CD14-positive monocyte (primary cell): ENCODE measurements around the gene SZT2. TPM values are rescaled to one million over a fixed set of nuclear protein-coding genes. Genes with fewer than 3 reads are reported as not detected.

Experiments
- DNase-seq, 3 donors: peaks; one replicate each; pipeline ENCODE4 v3.0.0-alpha.2; 2011 to 2022
- H2AFZ ChIP-seq: 2 replicates; pipeline ENCODE4 v1.6.0; 2012; ENCODE audit warnings: mild to moderate bottlenecking, low read depth, low read length, inconsistent platforms; ENCODE audit not compliant: insufficient read depth, poor library complexity, severe bottlenecking
- H3K27ac ChIP-seq, 2 donors: 1 replicate in 1 of 2; 2 replicates in 1 of 2; pipeline ENCODE4 v1.5.1; 2012 to 2013; ENCODE audit warnings: low read length in 2 of 2, control low read depth in 1 of 2, inconsistent platforms in 1 of 2, low read depth in 1 of 2, mild to moderate bottlenecking in 1 of 2
- H3K27me3 ChIP-seq, 2 donors: one replicate each; pipeline versions ENCODE4 v1.6.0 to v1.6.1; 2011 to 2013; ENCODE audit warnings: low read length in 2 of 2; ENCODE audit not compliant: control insufficient read depth in 2 of 2, insufficient read depth in 2 of 2
- H3K36me3 ChIP-seq, 2 donors: replicated peaks in 1 of 2; 1 replicate in 1 of 2; 2 replicates in 1 of 2; pipeline versions ENCODE4 v1.5.1 to v1.6.1; 2012 to 2013; ENCODE audit warnings: low read length in 2 of 2, control low read depth in 1 of 2, inconsistent platforms in 1 of 2, mild to moderate bottlenecking in 1 of 2; ENCODE audit not compliant: insufficient read depth in 2 of 2, control insufficient read depth in 1 of 2
- H3K4me1 ChIP-seq, 2 donors: 1 replicate in 1 of 2; 2 replicates in 1 of 2; pipeline versions ENCODE4 v1.5.1 to v1.6.1; 2012 to 2013; ENCODE audit warnings: low read length in 2 of 2, control low read depth in 1 of 2, inconsistent platforms in 1 of 2, mild to moderate bottlenecking in 1 of 2, moderate library complexity in 1 of 2; ENCODE audit not compliant: insufficient read depth in 2 of 2, control insufficient read depth in 1 of 2
- H3K4me2 ChIP-seq: replicated peaks from 2 replicates; pipeline ENCODE3; 2012; ENCODE audit warnings: low read length, moderate library complexity, mild to moderate bottlenecking; ENCODE audit not compliant: poor library complexity, severe bottlenecking; ENCODE audit errors: extremely low read depth
- H3K4me3 ChIP-seq, 3 experiments: fragments of 200-600 bp in 1 of 3; sonication (generic) in 1 of 3; replicated peaks in 1 of 3; 1 replicate in 2 of 3; 2 replicates in 1 of 3; pipeline ENCODE4 v1.5.1; 2011 to 2013; ENCODE audit warnings: low read length in 3 of 3, mild to moderate bottlenecking in 3 of 3, control low read depth in 2 of 3, low read depth in 2 of 3, inconsistent platforms in 1 of 3, moderate library complexity in 1 of 3
- H3K79me2 ChIP-seq: 2 replicates; pipeline ENCODE4 v1.6.0; 2012; ENCODE audit warnings: mild to moderate bottlenecking, control low read depth, inconsistent platforms, low read length, moderate library complexity; ENCODE audit not compliant: insufficient read depth
- H3K9ac ChIP-seq: 2 replicates; pipeline ENCODE4 v1.6.0; 2017; ENCODE audit warnings: low read length, mild to moderate bottlenecking; ENCODE audit not compliant: insufficient read depth, poor library complexity, severe bottlenecking
- H3K9me3 ChIP-seq, 2 donors: replicated peaks in 1 of 2; 1 replicate in 1 of 2; 2 replicates in 1 of 2; pipeline versions ENCODE4 v1.5.1 to v1.6.1; 2012 to 2013; ENCODE audit warnings: low read length in 2 of 2, control low read depth in 1 of 2; ENCODE audit not compliant: control insufficient read depth in 1 of 2, insufficient read depth in 1 of 2
- H4K20me1 ChIP-seq: 2 replicates; pipeline ENCODE4 v1.6.0; 2012; ENCODE audit warnings: mild to moderate bottlenecking, low read length, control low read depth, moderate library complexity; ENCODE audit not compliant: insufficient read depth
- H3K27ac Mint-ChIP-seq, 7 donors: one replicate each; pipeline ENCODE4 v1.8.0; 2020; ENCODE audit warnings: mild to moderate bottlenecking in 7 of 7, mixed read lengths in 7 of 7, moderate library complexity in 6 of 7, inconsistent platforms in 2 of 7
- H3K27me3 Mint-ChIP-seq, 3 donors: one replicate each; pipeline ENCODE4 v1.8.0; 2021 to 2022; ENCODE audit warnings: low read depth in 3 of 3, mild to moderate bottlenecking in 3 of 3, mixed read lengths in 3 of 3, moderate library complexity in 3 of 3, inconsistent platforms in 1 of 3
- H3K36me3 Mint-ChIP-seq, 2 donors: one replicate each; pipeline ENCODE4 v1.8.0; 2020; ENCODE audit warnings: mixed read lengths in 2 of 2, inconsistent platforms in 1 of 2, mild to moderate bottlenecking in 1 of 2
- H3K4me1 Mint-ChIP-seq: one replicate; pipeline ENCODE4 v1.8.0; 2020; ENCODE audit warnings: mild to moderate bottlenecking, mixed read lengths
- H3K4me3 Mint-ChIP-seq, 2 donors: one replicate each; pipeline ENCODE4 v1.8.0; 2020; ENCODE audit warnings: mild to moderate bottlenecking in 2 of 2, mixed read lengths in 2 of 2, moderate library complexity in 1 of 2
- H3K9me3 Mint-ChIP-seq, 7 donors: one replicate each; pipeline ENCODE4 v1.8.0; 2020 to 2022; ENCODE audit warnings: mixed read lengths in 7 of 7, mild to moderate bottlenecking in 6 of 7, moderate library complexity in 6 of 7, inconsistent platforms in 2 of 7
- WGBS: methylation state at CpG from one replicate; pipeline ENCODE4 v1.1.5; 2013; ENCODE audit warnings: missing lambda C conversion rate; ENCODE audit not compliant: insufficient coverage; 5-methylcytosine and 5-hydroxymethylcytosine counted together
- intact Hi-C, 2 donors: fragments of 100-400 bp; cut with micrococcal nuclease; formaldehyde crosslinking; loops; one replicate each; pipeline versions ENCODE4 v1.15.0 to v1.15.1; 2023
- polyA plus RNA-seq, 3 donors: library from polyadenylated mRNA; depleted of rRNA in 1 of 3; unstranded in 2 of 3; stranded (reverse) in 1 of 3; fragments of 300-500 nt in 2 of 3; fragments of >200 nt in 1 of 3; fragmentation: Illumina TruSeq in 2 of 3; gene quantifications; 1 replicate in 2 of 3; 2 replicates in 1 of 3; pipeline ENCODE4 v1.2.3, GENCODE V29; 2012 to 2021
- TF ChIP-seq, protein P1 (sequence below): fragments of 200-600 bp; IDR thresholded peaks from one replicate; pipeline ENCODE4 v1.8.0; 2022; ENCODE audit warnings: antibody characterized with exemption, mild to moderate bottlenecking

SZT2 gene
- polyA plus RNA-seq, 3 donors = 2.4 to 29.9 (median 2.6) TPM

DNA sequence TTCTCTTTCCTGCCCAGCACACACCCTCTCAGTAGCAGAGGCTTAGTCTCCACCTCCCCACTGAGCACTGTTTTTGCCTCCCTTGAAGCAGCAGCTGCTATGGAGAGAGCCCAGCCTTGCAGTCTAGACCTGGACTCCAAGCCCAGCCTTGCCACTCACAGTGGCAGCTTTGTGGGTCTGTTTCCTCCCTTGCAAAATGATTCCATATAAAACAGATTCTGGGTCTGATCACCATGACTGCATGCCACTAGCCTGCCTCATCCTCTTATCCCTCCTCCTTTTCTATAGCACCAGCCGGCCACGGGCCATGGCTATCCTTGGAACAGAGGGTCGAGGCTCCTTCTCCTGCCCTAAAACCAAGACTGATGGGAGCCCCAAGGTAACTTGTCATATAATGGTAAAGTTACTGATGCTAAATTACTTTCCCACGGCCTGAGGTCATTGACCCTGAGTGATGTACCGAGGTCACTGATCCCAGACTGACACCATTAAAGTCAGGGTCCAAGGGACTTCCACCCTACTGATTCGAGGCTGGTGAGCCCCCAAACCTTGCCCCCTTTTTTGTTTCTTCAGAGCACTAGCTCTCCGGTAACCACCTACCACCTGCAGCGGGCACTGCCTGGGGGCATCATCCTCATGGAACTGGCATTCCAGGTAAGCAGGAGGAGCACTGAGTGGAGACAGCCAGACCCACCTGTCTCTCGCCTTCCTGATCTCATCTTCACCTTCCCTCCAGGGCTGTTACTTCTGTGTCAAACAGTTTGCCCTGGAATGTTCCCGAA, 56.1 kb downstream of the SZT2 start:
- Mint-ChIP-seq H3K27ac (peak overlapping the region in 2 of 7 donors; percentile 11 to 26), H3K9me3 (peaks cover 0 to 2% (median 0%) of the 10 kb centered on the region in 7 donors), H3K4me3 (no peak overlapping the region), H3K4me1 (no peaks in the 10 kb centered on the region), H3K27me3 (peaks cover 0 to 3% (median 2%) of the 10 kb centered on the region in 3 donors), H3K36me3 (peaks cover 96 to 98% of the 10 kb centered on the region in 2 donors)
- Histone ChIP-seq H3K4me1 (no peaks in the 10 kb centered on the region), H3K9ac (no peak overlapping the region), H3K27me3 (no peaks in the 10 kb centered on the region), H3K4me3 (no peak overlapping the region), H3K79me2 (no peaks in the 10 kb centered on the region), H4K20me1 (no peaks in the 10 kb centered on the region), H2AFZ (no peak overlapping the region), H3K36me3 (peaks cover 99 to 100% of the 10 kb centered on the region in 2 donors), H3K4me2 (no peak overlapping the region), H3K27ac (no peak overlapping the region), H3K9me3 (no peaks in the 10 kb centered on the region)
- WGBS = 98% methylated on average over 5 of the region's 10 CpGs
- intact Hi-C loops = no loop called here
- DNase-seq = no peak
- TF ChIP-seq, protein P1, sequence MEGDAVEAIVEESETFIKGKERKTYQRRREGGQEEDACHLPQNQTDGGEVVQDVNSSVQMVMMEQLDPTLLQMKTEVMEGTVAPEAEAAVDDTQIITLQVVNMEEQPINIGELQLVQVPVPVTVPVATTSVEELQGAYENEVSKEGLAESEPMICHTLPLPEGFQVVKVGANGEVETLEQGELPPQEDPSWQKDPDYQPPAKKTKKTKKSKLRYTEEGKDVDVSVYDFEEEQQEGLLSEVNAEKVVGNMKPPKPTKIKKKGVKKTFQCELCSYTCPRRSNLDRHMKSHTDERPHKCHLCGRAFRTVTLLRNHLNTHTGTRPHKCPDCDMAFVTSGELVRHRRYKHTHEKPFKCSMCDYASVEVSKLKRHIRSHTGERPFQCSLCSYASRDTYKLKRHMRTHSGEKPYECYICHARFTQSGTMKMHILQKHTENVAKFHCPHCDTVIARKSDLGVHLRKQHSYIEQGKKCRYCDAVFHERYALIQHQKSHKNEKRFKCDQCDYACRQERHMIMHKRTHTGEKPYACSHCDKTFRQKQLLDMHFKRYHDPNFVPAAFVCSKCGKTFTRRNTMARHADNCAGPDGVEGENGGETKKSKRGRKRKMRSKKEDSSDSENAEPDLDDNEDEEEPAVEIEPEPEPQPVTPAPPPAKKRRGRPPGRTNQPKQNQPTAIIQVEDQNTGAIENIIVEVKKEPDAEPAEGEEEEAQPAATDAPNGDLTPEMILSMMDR = no peak

DNA sequence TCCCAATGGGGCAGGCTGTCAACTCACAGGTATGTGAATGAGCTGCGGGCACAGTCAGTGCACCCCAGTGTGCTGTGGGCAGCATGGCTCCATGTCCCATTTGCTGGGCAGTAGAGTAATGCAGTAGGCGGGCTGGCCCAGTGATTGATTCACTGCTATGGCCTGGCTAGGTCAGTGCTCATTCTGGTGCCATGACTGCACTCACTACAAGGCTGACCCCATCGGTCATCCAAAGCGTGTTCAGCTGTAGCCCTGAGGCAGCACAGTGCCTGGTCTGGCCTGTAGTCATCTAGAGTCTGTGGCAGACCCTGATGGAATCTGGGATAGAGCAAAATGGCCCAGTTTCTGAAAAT, 56.7 kb downstream of the SZT2 start:
- intact Hi-C loops = no loop called here
- H3K4me2 ChIP-seq = no peak overlapping the region
- H3K27ac Mint-ChIP-seq = peak overlapping the region in 1 of 7 donors; percentile 37
- WGBS = 98% methylated on average over 4 of the region's 4 CpGs
- no peaks in the 10 kb centered on the region for H3K27me3 ChIP-seq
- H3K36me3 ChIP-seq = peaks cover 99 to 100% of the 10 kb centered on the region in 2 donors
- no peaks in the 10 kb centered on the region for H3K4me1 Mint-ChIP-seq
- H3K9me3 Mint-ChIP-seq = peaks cover 0 to 2% (median 0%) of the 10 kb centered on the region in 7 donors
- no peaks in the 10 kb centered on the region for H3K4me1 ChIP-seq
- no peaks in the 10 kb centered on the region for H3K9me3 ChIP-seq
- H4K20me1 ChIP-seq = peaks cover 3% of the 10 kb centered on the region
- no peak overlapping the region for H3K27ac ChIP-seq
- no peak overlapping the region for H3K4me3 ChIP-seq
- H3K36me3 Mint-ChIP-seq = peaks cover 96 to 98% of the 10 kb centered on the region in 2 donors
- no peak overlapping the region for H3K4me3 Mint-ChIP-seq
- no peaks in the 10 kb centered on the region for H3K79me2 ChIP-seq
- no peak overlapping the region for H2AFZ ChIP-seq
- no peak overlapping the region for H3K9ac ChIP-seq
- H3K27me3 Mint-ChIP-seq = peaks cover 0 to 3% (median 2%) of the 10 kb centered on the region in 3 donors
- no peak for DNase-seq
- TF ChIP-seq, protein P1 = no peak
